ENCODE data around the gene TCF7L1.
A peak's percentile ranks its signal among the peaks of the same experiment; 100 is the strongest.

TCF7L1 gene

GRCh38 chr2:85308201-85308600 is 175.0 kb downstream of the TCF7L1 start:
- no peak for DNase-seq (ENCODE audit: low read depth)
- no peak overlapping the region for H3K4me3 ChIP-seq (ENCODE audit: low read depth, low read length)
- TF ChIP-seq, protein P1, sequence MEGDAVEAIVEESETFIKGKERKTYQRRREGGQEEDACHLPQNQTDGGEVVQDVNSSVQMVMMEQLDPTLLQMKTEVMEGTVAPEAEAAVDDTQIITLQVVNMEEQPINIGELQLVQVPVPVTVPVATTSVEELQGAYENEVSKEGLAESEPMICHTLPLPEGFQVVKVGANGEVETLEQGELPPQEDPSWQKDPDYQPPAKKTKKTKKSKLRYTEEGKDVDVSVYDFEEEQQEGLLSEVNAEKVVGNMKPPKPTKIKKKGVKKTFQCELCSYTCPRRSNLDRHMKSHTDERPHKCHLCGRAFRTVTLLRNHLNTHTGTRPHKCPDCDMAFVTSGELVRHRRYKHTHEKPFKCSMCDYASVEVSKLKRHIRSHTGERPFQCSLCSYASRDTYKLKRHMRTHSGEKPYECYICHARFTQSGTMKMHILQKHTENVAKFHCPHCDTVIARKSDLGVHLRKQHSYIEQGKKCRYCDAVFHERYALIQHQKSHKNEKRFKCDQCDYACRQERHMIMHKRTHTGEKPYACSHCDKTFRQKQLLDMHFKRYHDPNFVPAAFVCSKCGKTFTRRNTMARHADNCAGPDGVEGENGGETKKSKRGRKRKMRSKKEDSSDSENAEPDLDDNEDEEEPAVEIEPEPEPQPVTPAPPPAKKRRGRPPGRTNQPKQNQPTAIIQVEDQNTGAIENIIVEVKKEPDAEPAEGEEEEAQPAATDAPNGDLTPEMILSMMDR (IDR thresholded peaks at IDR 0.05; ENCODE audit: low read depth, low read length): no peak
- TF ChIP-seq MYC (IDR thresholded peaks at IDR 0.05; ENCODE audit: low read depth, low read length) (no peak), MAX (IDR thresholded peaks at IDR 0.05; ENCODE audit: low read depth, low read length) (no peak), POLR2A (IDR thresholded peaks at IDR 0.05; ENCODE audit: extremely low read depth, insufficient read length) (no peak)

DNA sequence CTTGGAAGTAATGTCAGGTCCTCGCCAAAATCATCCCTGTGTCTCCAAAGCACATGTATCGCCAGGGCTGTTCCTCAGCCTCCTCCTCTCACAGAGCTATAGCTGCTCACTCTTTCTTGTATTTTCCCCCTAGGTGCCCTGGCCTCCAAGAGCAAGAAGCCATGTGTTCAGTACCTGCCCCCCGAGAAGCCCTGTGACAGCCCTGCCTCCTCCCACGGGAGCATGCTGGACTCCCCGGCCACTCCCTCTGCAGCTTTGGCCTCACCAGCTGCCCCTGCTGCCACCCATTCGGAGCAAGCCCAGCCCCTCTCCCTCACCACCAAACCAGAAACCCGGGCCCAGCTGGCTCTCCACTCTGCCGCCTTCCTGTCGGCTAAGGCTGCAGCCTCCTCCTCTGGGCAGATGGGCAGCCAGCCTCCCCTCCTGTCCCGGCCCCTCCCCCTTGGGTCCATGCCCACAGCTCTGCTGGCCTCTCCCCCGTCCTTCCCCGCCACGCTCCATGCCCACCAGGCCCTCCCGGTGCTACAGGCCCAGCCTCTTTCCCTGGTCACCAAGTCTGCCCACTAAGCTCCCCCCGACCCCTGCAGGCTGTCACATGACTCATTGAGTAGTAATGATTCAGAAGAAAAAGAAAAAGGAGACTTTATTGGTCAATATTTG is 175.8 kb downstream of the TCF7L1 start:
- TF ChIP-seq, protein P1 (IDR thresholded peaks at IDR 0.05; ENCODE audit: low read depth, low read length): no peak
- TF ChIP-seq MYC (IDR thresholded peaks at IDR 0.05; ENCODE audit: low read depth, low read length) (no peak), POLR2A (IDR thresholded peaks at IDR 0.05; ENCODE audit: extremely low read depth, insufficient read length) (no peak), MAX (IDR thresholded peaks at IDR 0.05; ENCODE audit: low read depth, low read length) (peak; percentile 44)
- DNase-seq (ENCODE audit: low read depth): peak; percentile 73
- H3K4me3 ChIP-seq (ENCODE audit: low read depth, low read length): peak overlapping the region; percentile 46

DNA sequence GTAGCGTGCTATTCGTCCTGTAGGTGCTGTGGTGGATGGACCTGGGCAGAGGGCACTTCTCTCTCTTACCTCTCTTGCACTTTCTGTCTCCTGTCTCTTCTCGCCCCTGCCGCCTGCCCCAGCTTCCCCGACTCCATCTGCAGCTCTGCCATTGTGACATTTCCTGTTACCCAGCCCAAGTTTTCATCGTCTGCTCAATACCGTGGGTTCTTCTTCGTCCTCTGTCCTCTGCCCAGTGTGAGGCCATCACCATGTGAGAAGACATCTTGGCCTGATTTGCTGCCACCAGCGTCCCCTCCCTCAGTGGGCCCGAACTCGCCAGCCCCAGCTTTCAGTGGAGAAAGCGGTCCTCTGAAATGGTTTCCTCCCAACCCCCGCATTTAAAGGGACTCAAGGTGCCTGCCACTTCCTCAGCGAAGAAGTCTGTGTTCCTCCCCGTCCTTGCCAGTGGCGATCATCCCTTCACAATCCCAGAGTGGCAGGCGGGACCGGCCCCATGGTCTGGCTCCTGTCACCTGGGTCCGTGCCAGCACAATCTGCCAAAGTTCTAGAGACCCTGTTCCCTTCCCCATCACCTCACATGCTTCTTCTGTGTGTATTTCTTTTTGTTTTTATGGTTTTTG is 176.6 kb downstream of the TCF7L1 start:
- peak overlapping the region; percentile 46 for H3K4me3 ChIP-seq (ENCODE audit: low read depth, low read length)
- TF ChIP-seq MAX (IDR thresholded peaks at IDR 0.05; ENCODE audit: low read depth, low read length) (peak; percentile 20; the same call in 1 of the 2 replicates), POLR2A (IDR thresholded peaks at IDR 0.05; ENCODE audit: extremely low read depth, insufficient read length) (no peak), MYC (IDR thresholded peaks at IDR 0.05; ENCODE audit: low read depth, low read length) (no peak)
- TF ChIP-seq, protein P1 (IDR thresholded peaks at IDR 0.05; ENCODE audit: low read depth, low read length): no peak
- DNase-seq (ENCODE audit: low read depth): peak; percentile 69

- no peak for DNase-seq (ENCODE audit: low read depth)
- TF ChIP-seq POLR2A (IDR thresholded peaks at IDR 0.05; ENCODE audit: extremely low read depth, insufficient read length) (no peak), MAX (IDR thresholded peaks at IDR 0.05; ENCODE audit: low read depth, low read length) (no peak), MYC (IDR thresholded peaks at IDR 0.05; ENCODE audit: low read depth, low read length) (no peak)
- TF ChIP-seq, protein P1 (IDR thresholded peaks at IDR 0.05; ENCODE audit: low read depth, low read length): no peak
Measured at GRCh38 chr2:85310330-85310729, 177.1 kb downstream of the TCF7L1 start.

GRCh38 chr2:85312404-85312803 is 179.2 kb downstream of the TCF7L1 start:
- DNase-seq (ENCODE audit: low read depth): no peak
- no peak overlapping the region for H3K4me3 ChIP-seq (ENCODE audit: low read depth, low read length)
- TF ChIP-seq, protein P1 (IDR thresholded peaks at IDR 0.05; ENCODE audit: low read depth, low read length): no peak
- no peak for TF ChIP-seq MYC (IDR thresholded peaks at IDR 0.05; ENCODE audit: low read depth, low read length)
- no peak for TF ChIP-seq POLR2A (IDR thresholded peaks at IDR 0.05; ENCODE audit: extremely low read depth, insufficient read length)
- TF ChIP-seq MAX (IDR thresholded peaks at IDR 0.05; ENCODE audit: low read depth, low read length): no peak

More at GRCh38 chr2:85310330-85310729, 177.1 kb downstream of the TCF7L1 start:
- no peak overlapping the region for H3K4me3 ChIP-seq (ENCODE audit: low read depth, low read length)

All from NB4 (cell line).